Measurements from ENCODE around the gene ERC2. TPM values are rescaled to one million over a fixed set of nuclear protein-coding genes. Genes with fewer than 3 reads are reported as not detected.

Gene ERC2
- total and polyA plus RNA-seq, 2 of the 8 experiments (the other 6 are each of a cell fraction or from before 2014, with no cell fraction given) = 16.4 to 22.8 TPM

GRCh38 chr3:55579496-55579895 is 888.8 kb downstream of the ERC2 start:
- H3K4me2 ChIP-seq (ENCODE audit: insufficient read depth in 1 of 2, low read depth in 2 of 2, low read length in 2 of 2) = no peak overlapping the region
- DNase-seq (ENCODE audit: low read depth in 1 of 2, low spot score in 2 of 2) = no peak
- CTCF ChIA-PET (ENCODE audit: partially characterized antibody) = interaction anchor here (0.8 to 1.4 kb wide), 2 partner anchors 68 to 143 kb away, joined by 3 read pairs; no protein-coding TSS in a partner anchor
- no peak overlapping the region for H3K9ac ChIP-seq (replicated peaks in 1 of 4; ENCODE audit: extremely low read depth in 1 of 4, low read depth in 3 of 4, low read length in 3 of 4)
- H4K5ac ChIP-seq (ENCODE audit: insufficient read length, low read depth, low read length) = no peak overlapping the region
- no peak overlapping the region for H2BK5ac ChIP-seq (ENCODE audit: low read depth, low read length)
- H3K79me2 ChIP-seq (ENCODE audit: control insufficient read depth in 1 of 2, insufficient read depth in 2 of 2, low read length in 2 of 2) = no peaks in the 10 kb centered on the region
- no peaks in the 10 kb centered on the region for H3K79me1 ChIP-seq (ENCODE audit: low read depth, low read length)
- H4K91ac ChIP-seq (replicated peaks; ENCODE audit: insufficient read length, low read length) = no peak overlapping the region
- H3K4me3 ChIP-seq (ENCODE audit: extremely low read depth in 1 of 4, insufficient read depth in 2 of 4, low read depth in 3 of 4, low read length in 4 of 4) = no peak overlapping the region
- no peak overlapping the region for H3K14ac ChIP-seq (ENCODE audit: insufficient read length)
- no peak overlapping the region for H2AK5ac ChIP-seq (ENCODE audit: low read depth, low read length)
- no peak overlapping the region for H2AFZ ChIP-seq (ENCODE audit: low read length)
- H3K4ac ChIP-seq (replicated peaks; ENCODE audit: insufficient read length, low read depth, low read length) = peak overlapping the region; percentile 32
- H3K4me1 ChIP-seq (replicated peaks in 1 of 4; ENCODE audit: control insufficient read depth in 3 of 4, insufficient read depth in 4 of 4, low read length in 3 of 4) = peaks cover 0 to 5% (median 2%) of the 10 kb centered on the region in 4 experiments; a peak in 1 of 7 replicates
- no peak overlapping the region for H2BK20ac ChIP-seq (ENCODE audit: low read length)
- no peaks in the 10 kb centered on the region for H4K20me1 ChIP-seq (replicated peaks in 1 of 2; ENCODE audit: control insufficient read depth in 1 of 2, insufficient read depth in 2 of 2, low read length in 2 of 2)
- H2BK12ac ChIP-seq (ENCODE audit: low read depth, low read length) = 0 out of 2 replicates have a peak overlapping the region, but pooled peaks have one; percentile 4
- POLR2A ChIA-PET (ENCODE audit: partially characterized antibody) = interaction anchor here (0.9 kb wide), 1 partner anchor 9 kb away, joined by 3 read pairs; no protein-coding TSS in a partner anchor
- WGBS, 2 experiments (ENCODE audit: extremely low coverage in 1 of 2, insufficient coverage in 1 of 2, insufficient read length in 1 of 2, insufficient replicate concordance in 2 of 2, low coverage in 1 of 2, low lambda C conversion rate in 2 of 2, missing lambda C conversion rate in 1 of 2) = 87% methylated on average over 8 of the region's 8 CpGs; no CpG with 5 or more reads in 1 of the 2 experiments
- H3K56ac ChIP-seq (replicated peaks; ENCODE audit: insufficient read length, low read depth, low read length) = no peak overlapping the region
- H2BK120ac ChIP-seq (replicated peaks; ENCODE audit: low read depth, low read length) = no peak overlapping the region
- no peaks in the 10 kb centered on the region for H3K9me3 ChIP-seq (ENCODE audit: insufficient read depth in 2 of 2, low read depth in 1 of 2, low read length in 1 of 2)
- H2BK15ac ChIP-seq (ENCODE audit: low read length) = peak overlapping the region; percentile 22; the same call in 1 of the 2 replicates
- no peak for FAIRE-seq
- no peaks in the 10 kb centered on the region; a peak in 1 of 7 replicates for H3K27me3 ChIP-seq (replicated peaks in 1 of 4; ENCODE audit: control insufficient read depth in 3 of 4, extremely low read depth in 1 of 4, insufficient read depth in 3 of 4, low read length in 3 of 4)
- no peaks in the 10 kb centered on the region for H3K23me2 ChIP-seq (ENCODE audit: low read depth, low read length)
- H3K23ac ChIP-seq (ENCODE audit: insufficient read length) = no peak overlapping the region
- no peak overlapping the region for H4K8ac ChIP-seq (ENCODE audit: extremely low read depth, insufficient read depth, low read length)
- no peaks in the 10 kb centered on the region for H3K36me3 ChIP-seq (ENCODE audit: control insufficient read depth in 2 of 4, insufficient read depth in 4 of 4, low read length in 3 of 4)
- no peak overlapping the region for H3K18ac ChIP-seq (ENCODE audit: extremely low read depth, low read length)
- TF ChIP-seq SP1 (IDR thresholded peaks at IDR 0.05; ENCODE audit: low read depth, low read length) (no peak), EP300 (IDR thresholded peaks at IDR 0.05; ENCODE audit: borderline replicate concordance in 1 of 2, low read depth in 2 of 2, low read length in 2 of 2) (no peak), BACH1 (IDR thresholded peaks at IDR 0.05; ENCODE audit: low read length) (no peak), MAX (IDR thresholded peaks at IDR 0.05) (no peak), KDM4A (IDR thresholded peaks at IDR 0.05; ENCODE audit: low read depth, low read length, severe bottlenecking) (no peak), SIX5 (IDR thresholded peaks at IDR 0.05; ENCODE audit: low read depth, low read length) (no peak), RBBP5 (IDR thresholded peaks at IDR 0.05; ENCODE audit: borderline replicate concordance, low read depth, low read length) (no peak), TEAD4 (IDR thresholded peaks at IDR 0.05; ENCODE audit: low read depth, low read length) (no peak), MAFK (IDR thresholded peaks at IDR 0.05; ENCODE audit: low read depth, low read length) (no peak)
- TF ChIP-seq, protein P1, sequence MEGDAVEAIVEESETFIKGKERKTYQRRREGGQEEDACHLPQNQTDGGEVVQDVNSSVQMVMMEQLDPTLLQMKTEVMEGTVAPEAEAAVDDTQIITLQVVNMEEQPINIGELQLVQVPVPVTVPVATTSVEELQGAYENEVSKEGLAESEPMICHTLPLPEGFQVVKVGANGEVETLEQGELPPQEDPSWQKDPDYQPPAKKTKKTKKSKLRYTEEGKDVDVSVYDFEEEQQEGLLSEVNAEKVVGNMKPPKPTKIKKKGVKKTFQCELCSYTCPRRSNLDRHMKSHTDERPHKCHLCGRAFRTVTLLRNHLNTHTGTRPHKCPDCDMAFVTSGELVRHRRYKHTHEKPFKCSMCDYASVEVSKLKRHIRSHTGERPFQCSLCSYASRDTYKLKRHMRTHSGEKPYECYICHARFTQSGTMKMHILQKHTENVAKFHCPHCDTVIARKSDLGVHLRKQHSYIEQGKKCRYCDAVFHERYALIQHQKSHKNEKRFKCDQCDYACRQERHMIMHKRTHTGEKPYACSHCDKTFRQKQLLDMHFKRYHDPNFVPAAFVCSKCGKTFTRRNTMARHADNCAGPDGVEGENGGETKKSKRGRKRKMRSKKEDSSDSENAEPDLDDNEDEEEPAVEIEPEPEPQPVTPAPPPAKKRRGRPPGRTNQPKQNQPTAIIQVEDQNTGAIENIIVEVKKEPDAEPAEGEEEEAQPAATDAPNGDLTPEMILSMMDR (IDR thresholded peaks at IDR 0.05; ENCODE audit: control extremely low read depth in 1 of 3, insufficient read depth in 1 of 3, low read depth in 1 of 3, low read length in 3 of 3) = no peak
- H3K27ac ChIP-seq (ENCODE audit: low read depth, low read length) = no peak overlapping the region

Measured in H1 (cell line).